CD4-positive, alpha-beta T cell (primary cell): ENCODE data around the gene YTHDF1. TPM values are rescaled to one million over a fixed set of nuclear protein-coding genes. Genes with fewer than 3 reads are reported as not detected.
"Not testable (repeated sequence)": the region's sequence is repeated elsewhere in the genome, so short reads cannot be mapped to it uniquely, and the experiment has no call there.

ENCODE experiments used
- ATAC-seq: fragments of 200-7000 bp; cut with Tn5 transposase; one replicate; pipeline ENCODE4 v1.10.0; 2022; ENCODE audit warnings: mild to moderate bottlenecking; ENCODE audit not compliant: poor library complexity
- CTCF ChIA-PET: fragments of 350-600 bp; sonication (Branson Sonifier 250); formaldehyde crosslinking; loops from one replicate; lab custom pipeline; 2021; ENCODE audit warnings: antibody characterized with exemption, inconsistent platforms; lab: Charles Lee
- POLR2A ChIA-PET: fragments of 350-600 bp; sonication (Branson Sonifier 250); formaldehyde crosslinking; loops from one replicate; lab custom pipeline; 2021; ENCODE audit warnings: antibody characterized with exemption, inconsistent platforms; lab: Charles Lee
- DNase-seq, 14 experiments: peaks; one replicate each; pipeline ENCODE4 v3.0.0-alpha.2; 2013 to 2020; ENCODE audit warnings: mixed read lengths in 2 of 14
- H3K27ac ChIP-seq, 2 donors: one replicate each; pipeline versions ENCODE4 v1.5.1 to v1.7.0; 2013; ENCODE audit warnings: low read length in 2 of 2, low read depth in 1 of 2, mild to moderate bottlenecking in 1 of 2
- H3K27me3 ChIP-seq, 2 experiments: 1 replicate in 1 of 2; 2 replicates in 1 of 2; pipeline versions ENCODE4 v1.6.1 to v1.7.0; 2013; ENCODE audit warnings: low read length in 2 of 2, control low read depth in 1 of 2, mild to moderate bottlenecking in 1 of 2, moderate library complexity in 1 of 2; ENCODE audit not compliant: insufficient read depth in 2 of 2, control insufficient read depth in 1 of 2
- H3K36me3 ChIP-seq: one replicate; pipeline ENCODE4 v1.6.1; 2013; ENCODE audit warnings: low read length, control low read depth; ENCODE audit not compliant: insufficient read depth
- H3K4me1 ChIP-seq: one replicate; pipeline ENCODE4 v1.6.1; 2013; ENCODE audit warnings: low read length, control low read depth; ENCODE audit not compliant: insufficient read depth
- H3K4me3 ChIP-seq: one replicate; pipeline ENCODE4 v1.5.1; 2013; ENCODE audit warnings: mild to moderate bottlenecking, low read length, moderate library complexity
- H3K9me3 ChIP-seq, 2 experiments: 1 replicate in 1 of 2; 2 replicates in 1 of 2; pipeline versions ENCODE4 v1.6.1 to v1.7.0; 2013; ENCODE audit warnings: low read length in 2 of 2, mild to moderate bottlenecking in 2 of 2, control low read depth in 1 of 2, moderate library complexity in 1 of 2; ENCODE audit not compliant: control insufficient read depth in 1 of 2, insufficient read depth in 1 of 2
- H3K27ac Mint-ChIP-seq: one replicate; pipeline ENCODE4 v1.8.0; 2020; ENCODE audit warnings: mixed read lengths
- H3K27me3 Mint-ChIP-seq: one replicate; pipeline ENCODE4 v1.8.0; 2021; ENCODE audit warnings: mixed read lengths
- H3K36me3 Mint-ChIP-seq: one replicate; pipeline ENCODE4 v1.8.0; 2021; ENCODE audit warnings: low read depth, mixed read lengths
- H3K4me1 Mint-ChIP-seq: one replicate; pipeline ENCODE4 v1.8.0; 2021; ENCODE audit warnings: low read depth, mixed read lengths
- H3K4me3 Mint-ChIP-seq: one replicate; pipeline ENCODE4 v1.8.0; 2020; ENCODE audit warnings: mild to moderate bottlenecking, mixed read lengths
- H3K9me3 Mint-ChIP-seq: one replicate; pipeline ENCODE4 v1.8.0; 2020; ENCODE audit warnings: mixed read lengths
- CTCF ChIP-seq: fragments of 200-600 bp; IDR thresholded peaks from one replicate; pipeline ENCODE4 v1.8.0; 2022; ENCODE audit warnings: antibody characterized with exemption, mild to moderate bottlenecking
- intact Hi-C, 2 experiments: fragments of 100-400 bp; cut with DNase I in 1 of 2; cut with micrococcal nuclease in 1 of 2; formaldehyde crosslinking; loops; one replicate each; pipeline versions ENCODE4 v1.15.1 to v1.9.0; 2023 to 2025; cut with DNase I, micrococcal nuclease
- total RNA-seq, 174 experiments: library from RNA in 2 of 174; stranded (reverse) in 2 of 174; gene quantifications; one replicate each; pipeline ENCODE4 v1.2.3 and lab custom pipeline; 2021 to 2026

YTHDF1 gene
- total RNA-seq, 2 experiments from 2014 or later = 43.7 to 44.1 TPM

GRCh38 chr20:63160641-63161175, 55.2 kb downstream of the YTHDF1 start:
- no peak overlapping the region for H3K27ac Mint-ChIP-seq
- intact Hi-C loops = no loop called here
- H3K27me3 Mint-ChIP-seq = peaks cover 21% of the 10 kb centered on the region
- H3K9me3 Mint-ChIP-seq = no peaks in the 10 kb centered on the region
- POLR2A ChIA-PET = no interaction called here
- no peaks in the 10 kb centered on the region for H3K36me3 Mint-ChIP-seq
- H3K4me3 Mint-ChIP-seq = no peak overlapping the region
- H3K4me3 ChIP-seq = no peak overlapping the region
- no peak for TF ChIP-seq CTCF
- no peaks in the 10 kb centered on the region for H3K4me1 ChIP-seq
- H3K27ac ChIP-seq = no peak overlapping the region
- H3K27me3 ChIP-seq = peaks cover 0 to 14% of the 10 kb centered on the region in 2 experiments
- CTCF ChIA-PET = no interaction called here
- ATAC-seq = no peak
- H3K36me3 ChIP-seq = no peaks in the 10 kb centered on the region
- DNase-seq = no peak
- no peaks in the 10 kb centered on the region for H3K4me1 Mint-ChIP-seq
- no peaks in the 10 kb centered on the region for H3K9me3 ChIP-seq

DNA sequence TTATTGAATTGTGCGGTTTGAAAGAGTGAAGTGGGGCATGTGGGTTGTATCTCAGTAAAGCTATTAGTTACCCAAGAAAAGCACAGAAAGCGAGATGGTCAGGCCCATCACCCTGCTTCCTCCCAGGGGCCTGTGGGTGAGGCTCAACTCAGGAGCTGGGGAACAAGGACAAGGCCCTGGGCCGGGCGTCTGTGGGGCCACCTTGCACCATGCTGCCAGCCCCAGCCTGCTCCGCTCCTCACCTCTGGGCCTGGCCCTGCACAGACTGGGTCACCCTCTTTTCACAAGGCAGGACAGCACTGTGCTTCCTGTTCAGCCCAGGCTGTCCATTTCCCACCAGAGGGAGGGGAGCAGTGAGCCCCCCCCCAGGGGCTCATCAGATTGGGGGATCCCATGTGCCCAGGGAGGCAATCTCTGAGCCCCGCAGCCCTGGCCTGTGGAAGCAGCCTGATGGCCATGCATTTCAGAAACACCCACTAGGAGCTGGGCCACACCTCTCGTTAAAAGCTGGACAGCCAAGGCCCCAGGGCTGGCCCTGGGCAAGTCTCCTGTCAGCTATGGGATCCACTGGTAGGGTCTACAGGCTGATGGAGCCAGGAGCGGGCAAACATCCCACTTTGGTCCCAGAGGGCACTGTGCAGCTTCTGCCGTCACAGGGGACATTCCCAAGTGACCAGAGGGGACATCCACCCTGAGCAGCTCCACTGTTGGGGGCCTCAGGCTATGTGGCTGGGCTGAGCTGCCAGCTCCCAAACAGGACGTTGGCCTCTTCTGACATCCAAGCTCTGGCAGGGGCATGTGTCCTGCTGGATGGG, 55.9 kb downstream of the YTHDF1 start:
- no peak for ATAC-seq

GRCh38 chr20:63159251-63159650, 56.7 kb downstream of the YTHDF1 start:
- ATAC-seq, CTCF ChIA-PET, H3K4me3 ChIP-seq, H3K4me1 ChIP-seq, H3K9me3 ChIP-seq, H3K27ac Mint-ChIP-seq, intact Hi-C loops, H3K9me3 Mint-ChIP-seq, H3K36me3 ChIP-seq, H3K4me3 Mint-ChIP-seq, H3K4me1 Mint-ChIP-seq, DNase-seq, H3K36me3 Mint-ChIP-seq, H3K27ac ChIP-seq, POLR2A ChIA-PET: not testable (repeated sequence)
- H3K27me3 Mint-ChIP-seq = peaks cover 28% of the 10 kb centered on the region
- peaks cover 0 to 22% of the 10 kb centered on the region in 2 experiments for H3K27me3 ChIP-seq

More for the DNA sequence above, 55.9 kb downstream of the YTHDF1 start:
- intact Hi-C loops = no loop called here
- Histone ChIP-seq H3K27ac (no peak overlapping the region), H3K27me3 (peaks cover 0 to 18% of the 10 kb centered on the region in 2 experiments), H3K36me3 (no peaks in the 10 kb centered on the region), H3K9me3 (no peaks in the 10 kb centered on the region), H3K4me3 (no peak overlapping the region), H3K4me1 (no peaks in the 10 kb centered on the region)
- peaks cover 24% of the 10 kb centered on the region for H3K27me3 Mint-ChIP-seq
- H3K4me1 Mint-ChIP-seq = no peaks in the 10 kb centered on the region
- ChIA-PET POLR2A (no interaction called here), CTCF (no interaction called here)
- no peaks in the 10 kb centered on the region for H3K36me3 Mint-ChIP-seq
- no peak overlapping the region for H3K4me3 Mint-ChIP-seq
- no peaks in the 10 kb centered on the region for H3K9me3 Mint-ChIP-seq
- H3K27ac Mint-ChIP-seq = no peak overlapping the region
- TF ChIP-seq CTCF = no peak
- DNase-seq = no peak
